Lung microvascular endothelial cell (primary cell): ENCODE measurements around the gene FKBP14. TPM values are rescaled to one million over a fixed set of nuclear protein-coding genes. Genes with fewer than 3 reads are reported as not detected.

ENCODE experiments used
- DNase-seq, 2 donors: peaks; one replicate each; pipeline versions ENCODE4 v3.0.0 to v3.0.0-alpha.2; 2010; ENCODE audit warnings: low read depth in 2 of 2
- total RNA-seq: library from RNA; depleted of rRNA; stranded (reverse); fragments of >200 nt; gene quantifications from 2 replicates; pipeline ENCODE4 v1.2.1, GENCODE V29; 2014

Gene FKBP14, protein sequence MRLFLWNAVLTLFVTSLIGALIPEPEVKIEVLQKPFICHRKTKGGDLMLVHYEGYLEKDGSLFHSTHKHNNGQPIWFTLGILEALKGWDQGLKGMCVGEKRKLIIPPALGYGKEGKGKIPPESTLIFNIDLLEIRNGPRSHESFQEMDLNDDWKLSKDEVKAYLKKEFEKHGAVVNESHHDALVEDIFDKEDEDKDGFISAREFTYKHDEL
- 7.9 and 8.7 TPM in 2 replicates for total RNA-seq

DNA sequence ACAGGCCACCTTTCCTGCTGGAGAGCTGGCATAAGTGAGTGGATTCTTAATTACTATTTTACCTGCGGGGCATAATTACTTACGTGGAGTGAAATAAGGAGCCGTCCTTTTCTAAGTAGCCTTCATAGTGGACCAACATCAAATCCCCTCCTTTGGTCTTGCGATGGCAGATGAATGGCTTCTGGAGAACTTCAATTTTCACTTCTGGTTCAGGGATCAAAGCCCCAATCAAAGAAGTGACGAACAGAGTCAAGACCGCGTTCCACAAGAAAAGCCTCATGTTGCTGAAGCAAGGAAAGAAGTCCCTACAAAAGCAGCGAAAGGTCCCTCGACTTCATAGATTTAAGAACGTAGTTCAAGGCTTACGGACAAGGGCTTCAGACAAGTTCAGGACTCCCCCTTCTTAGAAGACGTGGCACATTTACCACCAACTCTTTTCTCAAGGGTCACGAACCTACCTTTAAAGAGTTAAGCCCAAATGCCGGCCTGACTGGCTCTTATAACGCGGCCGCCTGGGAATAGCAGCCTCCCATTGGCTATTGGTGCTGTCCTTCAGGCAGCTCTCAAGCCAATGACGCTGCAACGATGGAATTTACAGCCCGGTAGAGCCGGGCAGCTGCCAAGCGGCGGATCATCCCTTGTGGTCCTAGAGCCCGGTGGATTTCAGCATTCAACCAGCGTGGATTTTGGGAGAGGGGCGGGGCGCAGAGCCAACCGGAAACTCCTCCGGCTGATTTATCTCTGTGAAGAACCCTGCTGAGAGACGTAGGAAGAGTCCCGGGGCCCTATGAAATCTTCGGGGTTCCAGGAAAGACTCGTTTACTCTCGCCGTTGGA lies at the start of gene FKBP14:
TSS of gene FKBP14 (minus strand) at position 474 of the 836 bp plus-strand sequence. CDS start at position 280, 194 bp downstream.
- DNase-seq: peak; percentile 99 to 100

DNA sequence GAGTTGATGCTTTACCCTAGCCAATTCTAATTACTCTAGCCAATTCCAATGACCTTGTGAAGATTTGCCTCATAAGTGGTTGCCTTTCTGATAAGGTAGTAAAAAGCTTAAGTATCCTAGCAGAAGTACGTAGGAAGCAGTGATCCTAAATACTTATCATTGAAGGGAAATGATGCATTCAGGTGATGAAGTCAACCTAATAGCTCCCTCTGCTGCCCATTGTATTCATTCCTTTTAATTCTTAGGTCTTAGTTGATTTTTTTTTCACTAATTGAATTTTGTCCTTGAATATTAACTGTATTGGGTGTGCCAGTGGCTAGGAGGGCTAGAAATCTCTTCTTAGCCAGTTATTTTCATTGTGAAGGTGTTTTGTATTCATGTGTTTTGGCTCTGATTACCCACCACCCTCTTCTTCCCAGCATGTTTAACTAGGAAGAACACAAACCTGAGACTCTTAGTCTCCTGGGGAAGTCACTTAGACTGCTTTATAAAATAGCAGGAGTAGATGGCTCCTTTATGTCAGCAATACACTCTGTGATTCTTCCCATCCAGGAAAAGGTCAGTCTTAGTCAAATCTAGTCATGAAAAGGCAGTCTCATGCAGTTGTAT lies 48.0 kb upstream of the FKBP14 start:
- peak; percentile 55 to 61 for DNase-seq

DNA sequence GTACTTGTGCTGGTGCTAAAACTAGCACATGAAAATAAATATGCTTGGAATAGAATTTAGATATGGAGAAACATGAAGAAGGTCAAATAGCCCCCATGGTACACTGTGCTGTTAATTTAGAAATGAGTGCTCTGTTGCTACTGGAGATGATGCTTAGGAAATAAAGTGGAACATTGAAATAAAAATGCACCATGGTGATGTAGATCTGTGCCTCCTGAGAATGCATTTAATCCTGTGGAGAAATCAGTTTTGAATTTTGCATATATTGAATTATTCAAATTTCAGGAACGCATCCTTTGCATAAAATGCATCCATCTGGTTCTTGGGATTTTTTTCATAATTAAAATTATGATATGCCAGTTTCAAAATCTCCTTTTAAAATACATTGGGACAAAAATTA lies 46.2 kb upstream of the FKBP14 start:
- DNase-seq: no peak

GRCh38 chr7:30070052-30070451 lies 43.5 kb upstream of the FKBP14 start:
- no peak for DNase-seq

- peak in 1 of 2 donors; percentile 29 for DNase-seq
Observed at GRCh38 chr7:30069096-30069867, 42.8 kb upstream of the FKBP14 start.

- peak in 1 of 2 donors; percentile 13 for DNase-seq
Observed at GRCh38 chr7:30068117-30068516, 41.6 kb upstream of the FKBP14 start.

GRCh38 chr7:30066687-30067086 lies 40.2 kb upstream of the FKBP14 start:
- no peak for DNase-seq

GRCh38 chr7:30065746-30066145 lies 39.2 kb upstream of the FKBP14 start:
- no peak for DNase-seq

DNA sequence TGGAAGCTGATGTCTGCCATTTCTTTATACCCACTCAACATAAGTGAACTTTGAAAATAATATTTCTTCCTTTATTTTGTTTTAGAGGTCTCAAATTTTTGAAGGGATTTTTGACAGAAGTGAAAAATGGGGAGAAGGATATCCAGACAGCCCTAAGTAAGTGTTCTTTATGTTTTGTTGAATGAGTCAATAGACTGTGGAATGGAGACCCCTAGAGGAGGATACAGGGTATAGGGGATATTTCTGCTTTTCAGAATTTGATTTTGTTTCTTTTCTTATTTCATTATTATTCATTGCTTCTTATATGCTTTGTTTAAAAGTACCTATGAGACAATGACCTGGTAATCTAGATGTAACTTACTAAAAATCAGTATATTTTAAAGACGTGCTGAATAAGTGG lies 36.1 kb upstream of the FKBP14 start:
- peak; percentile 57 to 64 for DNase-seq

DNA sequence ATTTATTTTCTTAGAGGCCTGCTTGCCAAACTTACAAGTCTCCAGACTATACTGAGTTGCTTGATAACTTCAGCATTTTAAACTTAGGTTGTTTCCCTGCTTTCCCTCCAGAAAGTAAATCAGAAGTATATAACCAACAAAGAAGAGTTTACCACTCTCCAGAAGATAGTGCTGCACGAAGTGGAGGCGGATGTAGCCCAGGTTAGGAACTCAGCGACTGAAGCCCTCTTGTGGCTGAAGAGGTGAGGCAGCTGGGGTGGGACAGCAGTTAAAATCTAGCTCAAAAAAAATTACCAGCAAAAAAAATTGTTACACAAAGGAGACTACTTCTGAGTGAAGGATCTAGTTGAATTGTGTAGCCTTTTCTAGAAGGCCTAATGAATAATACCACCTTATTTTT lies 35.3 kb upstream of the FKBP14 start:
- peak; percentile 39 to 54 for DNase-seq

- no peak for DNase-seq
Observed at GRCh38 chr7:30057741-30058140, 31.2 kb upstream of the FKBP14 start.

DNA sequence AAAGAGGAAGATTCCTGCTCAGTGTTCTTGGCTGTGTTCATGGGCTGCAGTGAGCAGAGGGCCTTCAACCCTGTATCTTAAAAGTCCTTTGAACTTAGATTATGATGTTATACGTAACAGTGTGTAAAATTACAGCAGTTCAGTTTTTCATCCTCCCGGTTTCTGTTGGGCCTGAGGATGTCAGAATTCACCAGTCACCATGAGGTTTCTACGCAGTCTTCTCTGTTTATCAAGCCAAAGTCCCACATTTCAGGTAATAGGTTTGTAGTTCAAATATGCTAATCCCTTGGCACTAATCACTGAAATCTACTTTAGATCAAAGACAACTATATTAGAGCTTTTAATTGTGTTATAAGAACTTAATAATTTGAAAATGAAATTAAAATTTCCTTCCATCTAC lies 26.6 kb upstream of the FKBP14 start:
- DNase-seq: no peak

- no peak for DNase-seq
Observed at GRCh38 chr7:30049173-30049572, 22.7 kb upstream of the FKBP14 start.

DNA sequence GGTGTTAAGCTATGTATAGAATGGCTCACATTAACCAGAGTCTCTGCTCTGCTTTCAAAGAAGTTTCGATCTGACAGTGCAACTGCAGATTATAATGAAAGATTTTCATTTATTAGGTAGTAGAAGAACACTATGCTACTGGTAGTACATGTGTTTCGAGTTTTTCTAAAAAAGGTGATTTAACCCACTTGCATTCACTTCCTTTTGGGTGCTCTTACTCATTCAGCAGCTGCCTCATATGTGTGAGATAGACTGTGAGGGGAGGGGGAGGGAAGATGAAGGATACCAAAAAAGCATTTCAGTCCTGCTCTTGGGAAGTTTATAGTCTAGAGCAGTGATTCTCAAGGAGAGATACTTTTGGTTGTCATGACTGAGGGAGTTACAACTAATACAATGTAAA lies 22.1 kb upstream of the FKBP14 start:
- peak in 1 of 2 donors; percentile 17 for DNase-seq

GRCh38 chr7:30047124-30047523 lies 20.6 kb upstream of the FKBP14 start:
- DNase-seq: no peak

DNA sequence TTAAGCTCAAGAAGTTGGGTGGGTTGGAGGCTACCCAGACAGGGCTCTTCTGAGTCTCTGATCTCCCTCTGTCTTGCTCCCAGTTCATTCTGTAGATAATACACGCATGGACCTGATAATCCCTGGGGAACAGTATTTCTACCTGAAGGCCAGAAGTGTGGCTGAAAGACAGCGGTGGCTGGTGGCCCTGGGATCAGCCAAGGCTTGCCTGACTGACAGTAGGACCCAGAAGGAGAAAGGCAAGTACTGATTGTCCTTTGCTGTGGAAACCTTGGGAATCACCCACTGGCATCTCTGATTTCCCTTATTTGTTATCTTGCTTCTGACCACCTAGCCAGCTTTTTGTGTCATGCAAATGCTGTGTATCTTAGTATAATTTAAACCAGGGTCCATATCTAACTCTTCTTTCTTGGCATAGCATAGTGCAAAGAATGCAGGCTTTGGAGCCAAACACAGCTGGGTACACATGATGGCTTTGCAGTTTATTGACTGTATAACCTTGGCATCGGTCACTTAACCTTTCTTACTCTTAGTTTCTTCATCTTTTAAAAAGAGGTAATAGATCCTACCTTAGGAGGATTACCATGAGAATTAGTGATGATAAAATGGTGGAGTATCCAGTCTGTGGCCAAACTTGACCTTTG lies 19.7 kb upstream of the FKBP14 start:
- DNase-seq: no peak

GRCh38 chr7:30041526-30042269 lies 15.2 kb upstream of the FKBP14 start:
- DNase-seq: no peak

- DNase-seq: no peak
Observed at GRCh38 chr7:30040938-30041337, 14.4 kb upstream of the FKBP14 start.

- DNase-seq: no peak
Observed at GRCh38 chr7:30038196-30038980, 11.9 kb upstream of the FKBP14 start.

GRCh38 chr7:30036220-30036619 lies 9.7 kb upstream of the FKBP14 start:
- no peak for DNase-seq
